ENCODE data around the gene SAMD15. TPM values are rescaled to one million over a fixed set of nuclear protein-coding genes. Genes with fewer than 3 reads are reported as not detected.

The SAMD15 gene
- total and polyA plus RNA-seq, 2 donors (not counting 3 experiments of a cell fraction or from before 2014, with no cell fraction given) = 0.10 to 1.1 TPM

DNA sequence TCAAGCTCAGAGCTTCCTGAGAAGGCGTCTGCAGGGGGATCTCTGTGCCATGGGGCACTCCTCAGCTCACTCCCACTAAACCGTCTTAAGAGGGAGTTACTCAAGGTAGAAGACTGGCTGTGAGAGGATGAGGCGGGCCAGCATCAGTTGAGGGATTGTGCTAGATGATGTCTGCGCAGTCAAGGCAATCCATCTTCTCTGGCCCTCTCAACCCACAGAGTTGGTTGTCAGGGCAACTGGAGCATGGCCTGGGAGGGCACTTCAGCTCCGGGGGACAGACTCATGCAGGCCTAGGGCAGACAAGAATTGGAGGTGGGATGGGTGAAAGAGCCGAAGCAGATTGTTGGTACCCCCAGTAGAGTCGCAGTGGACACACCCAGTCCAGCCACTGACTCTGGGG is 47.3 kb upstream of the SAMD15 start:
- no peaks in the 10 kb centered on the region for H3K27me3 ChIP-seq (ENCODE audit: control insufficient read depth in 2 of 2, insufficient read depth in 2 of 2, low read length in 2 of 2)
- no peak overlapping the region for H3K4me3 ChIP-seq (replicated peaks in 1 of 3; ENCODE audit: insufficient read depth in 1 of 3, low read depth in 1 of 3, low read length in 3 of 3)
- H3K36me3 ChIP-seq (ENCODE audit: control insufficient read depth in 2 of 2, extremely low read depth in 1 of 2, insufficient read depth in 2 of 2, low read length in 2 of 2) = no peaks in the 10 kb centered on the region
- ChIA-PET POLR2A (no interaction called here), CTCF (interaction anchor here (0.9 to 1.4 kb wide), 2 partner anchors 14 to 178 kb away, joined by 3 to 4 read pairs; no protein-coding TSS in a partner anchor)
- DNase-seq (ENCODE audit: low read depth, low spot score) = no peak
- no peaks in the 10 kb centered on the region for H4K20me1 ChIP-seq (replicated peaks; ENCODE audit: control insufficient read depth, extremely low read depth, insufficient read depth, low read length)
- H3K27ac ChIP-seq (ENCODE audit: insufficient read depth, low read depth, low read length) = no peak overlapping the region
- FAIRE-seq = no peak
- BruUV-seq (replicated peaks) = no TSS peak
- H3K4me1 ChIP-seq (ENCODE audit: control insufficient read depth, extremely low read depth, insufficient read depth, low read length) = no peaks in the 10 kb centered on the region
- dilution Hi-C loops (cut with MboI; ENCODE audit: extremely low pct_ligation_motif_present, low sequenced_read_pairs) = no loop called here
- H2AFZ ChIP-seq (ENCODE audit: low read depth, low read length) = no peak overlapping the region
- no peak overlapping the region for H3K4me2 ChIP-seq (ENCODE audit: insufficient read depth, low read length)
- H3K9ac ChIP-seq (replicated peaks; ENCODE audit: extremely low read depth, insufficient read depth, low read length) = no peak overlapping the region
- H3K9me3 ChIP-seq (replicated peaks; ENCODE audit: control insufficient read depth, insufficient read depth, low read length) = no peaks in the 10 kb centered on the region
- no peaks in the 10 kb centered on the region for H3K79me2 ChIP-seq (ENCODE audit: control insufficient read depth, insufficient read depth, low read length)
- TF ChIP-seq GATA2 (IDR thresholded peaks at IDR 0.05; ENCODE audit: insufficient read depth, insufficient read length, low read depth, low read length) (no peak), CTCF (IDR thresholded peaks at IDR 0.05; ENCODE audit: extremely low read depth in 1 of 2, insufficient read depth in 1 of 2, low read depth in 1 of 2, low read length in 2 of 2) (no peak), EZH2 (IDR thresholded peaks at IDR 0.05; ENCODE audit: borderline replicate concordance, low read depth, low read length, severe bottlenecking) (no peak), POLR2AphosphoS5 (IDR thresholded peaks at IDR 0.05; ENCODE audit: insufficient read depth, low read depth, low read length) (no peak), MAX (IDR thresholded peaks at IDR 0.05; ENCODE audit: insufficient read depth, insufficient read length) (no peak), MYC (IDR thresholded peaks at IDR 0.05; ENCODE audit: low read depth, low read length) (no peak), FOS (IDR thresholded peaks at IDR 0.05; ENCODE audit: borderline replicate concordance, insufficient read depth, low read length) (no peak), JUN (IDR thresholded peaks at IDR 0.05; ENCODE audit: borderline replicate concordance, insufficient read depth, insufficient read length, low read depth) (no peak), POLR2A (IDR thresholded peaks at IDR 0.05; ENCODE audit: low read depth, low read length) (no peak)
- H3K9me1 ChIP-seq (replicated peaks; ENCODE audit: control insufficient read depth, extremely low read depth, insufficient read depth, low read length) = no peaks in the 10 kb centered on the region
- intact Hi-C loops (cut with micrococcal nuclease) = no loop called here

All from endothelial cell of umbilical vein (primary cell).